IPS-NIHi7 (cell line): ENCODE results near the gene CPLANE2.
"Not testable (repeated sequence)": the region's sequence is repeated elsewhere in the genome, so short reads cannot be mapped to it uniquely, and the experiment has no call there.

Experiments used
- DNase-seq: peaks from one replicate; pipeline ENCODE4 v3.0.0; 2012; ENCODE audit warnings: mixed read lengths; ENCODE audit errors: extremely low spot score

Gene CPLANE2

DNA sequence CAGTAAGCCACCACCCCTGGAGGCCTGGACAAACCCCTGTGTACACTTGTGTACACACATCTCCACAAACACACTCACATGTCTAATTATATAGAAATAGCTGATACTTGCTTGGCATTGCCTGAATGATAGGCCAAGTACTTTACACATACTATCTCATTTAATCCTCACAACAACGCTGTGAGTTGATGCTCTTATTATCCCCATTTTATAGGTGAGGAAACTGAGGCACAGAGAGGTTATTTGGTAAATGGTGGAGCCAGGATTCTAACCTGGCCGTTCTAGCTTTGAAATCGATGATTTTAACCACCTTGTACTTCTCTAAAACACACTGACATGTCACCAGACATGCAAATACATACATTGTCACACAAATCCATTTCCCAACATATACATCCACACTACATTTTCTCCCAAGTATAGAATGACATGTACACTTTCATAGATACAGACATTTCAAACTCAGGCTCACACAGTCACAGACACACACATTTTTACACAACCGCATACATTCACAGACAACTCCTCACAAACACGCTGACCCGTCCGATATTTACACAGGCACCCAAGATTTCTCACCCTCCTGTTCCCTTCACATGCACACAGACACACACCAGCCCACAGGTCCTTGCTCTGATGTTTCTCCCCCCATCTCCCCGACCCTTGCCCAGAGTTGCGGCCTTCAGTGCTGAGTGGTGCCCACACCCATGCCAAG, 27.7 kb downstream of the CPLANE2 start:
- DNase-seq: no peak

DNA sequence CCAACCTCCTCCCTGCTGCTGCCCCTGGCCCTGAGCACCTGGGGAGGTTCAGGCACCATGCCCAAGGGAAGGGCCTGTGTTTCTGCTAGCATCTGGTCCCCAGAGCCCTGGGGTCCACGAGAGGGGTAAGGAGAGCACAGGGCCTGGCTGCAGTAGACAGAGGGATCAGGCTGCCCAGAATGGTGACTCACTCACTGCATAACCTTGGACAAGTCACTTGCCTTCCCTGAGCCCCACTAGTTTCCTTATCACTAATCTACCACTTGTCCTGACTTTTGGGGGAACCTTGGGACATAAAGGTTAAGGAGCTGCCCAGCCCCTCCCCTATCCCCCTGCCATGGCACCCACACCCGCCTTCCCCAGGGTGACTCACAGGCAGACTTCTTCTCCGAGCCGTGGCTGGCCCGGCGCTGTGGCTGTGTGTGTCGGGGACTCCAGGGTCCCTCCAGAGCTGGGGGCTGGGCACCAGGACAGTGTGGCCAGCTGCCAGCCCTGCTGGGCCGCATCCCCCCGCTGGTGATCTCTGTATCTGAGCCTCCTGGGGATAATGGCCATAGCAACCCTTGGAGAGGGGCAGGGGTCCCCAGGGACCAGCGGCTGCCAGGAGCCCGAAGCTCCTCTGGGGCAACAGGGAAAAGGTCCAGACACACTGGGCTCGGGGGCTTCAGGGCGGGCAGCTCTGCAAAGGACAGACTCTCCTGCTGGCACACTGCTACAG, 28.6 kb downstream of the CPLANE2 start:
- DNase-seq: no peak

DNA sequence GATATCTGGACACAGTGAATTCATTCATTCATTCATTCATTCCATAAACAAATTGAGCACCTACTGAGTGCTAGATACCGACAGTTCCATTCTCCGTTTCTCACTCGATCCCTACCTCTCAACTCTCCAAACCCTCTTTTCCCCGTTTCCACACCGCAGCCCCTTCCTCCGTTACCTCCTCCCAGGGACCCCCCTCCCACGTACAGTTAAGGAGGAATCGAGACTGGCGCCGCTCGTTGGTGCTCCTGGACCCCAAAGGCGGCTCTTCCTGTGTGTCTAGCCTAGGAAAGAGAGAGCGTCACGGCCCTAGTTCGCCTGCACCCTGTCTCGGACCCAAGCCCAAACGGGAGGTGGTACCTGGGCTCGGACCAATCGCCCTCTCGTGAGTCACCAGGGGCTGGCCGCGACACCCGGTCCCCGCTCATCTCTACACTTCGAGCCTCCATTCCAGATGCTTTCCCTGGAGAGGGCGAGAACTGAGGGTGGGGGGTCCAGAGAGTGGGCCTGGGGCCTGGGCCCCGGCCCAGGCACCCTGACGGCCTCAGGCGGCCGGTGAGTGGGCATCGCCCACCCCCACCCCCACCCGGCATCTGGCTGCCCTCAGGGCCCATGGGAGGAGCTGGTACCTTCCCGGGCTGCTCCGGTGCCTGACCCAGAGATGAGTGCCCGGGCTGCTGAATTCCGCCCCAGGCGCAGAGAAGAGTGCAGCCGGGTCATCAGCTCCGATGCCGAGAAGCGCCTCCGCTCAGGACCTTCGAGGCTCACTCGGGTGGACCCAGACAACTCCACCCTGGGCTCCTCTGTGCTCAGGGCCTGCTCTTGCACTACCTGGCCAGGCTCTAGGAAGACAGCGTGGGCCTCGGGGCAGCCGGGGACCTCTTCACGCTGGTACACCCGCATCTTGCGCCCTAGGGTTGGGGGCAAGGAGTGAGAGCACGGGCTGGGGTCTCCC, 29.4 kb downstream of the CPLANE2 start:
- no peak for DNase-seq

DNA sequence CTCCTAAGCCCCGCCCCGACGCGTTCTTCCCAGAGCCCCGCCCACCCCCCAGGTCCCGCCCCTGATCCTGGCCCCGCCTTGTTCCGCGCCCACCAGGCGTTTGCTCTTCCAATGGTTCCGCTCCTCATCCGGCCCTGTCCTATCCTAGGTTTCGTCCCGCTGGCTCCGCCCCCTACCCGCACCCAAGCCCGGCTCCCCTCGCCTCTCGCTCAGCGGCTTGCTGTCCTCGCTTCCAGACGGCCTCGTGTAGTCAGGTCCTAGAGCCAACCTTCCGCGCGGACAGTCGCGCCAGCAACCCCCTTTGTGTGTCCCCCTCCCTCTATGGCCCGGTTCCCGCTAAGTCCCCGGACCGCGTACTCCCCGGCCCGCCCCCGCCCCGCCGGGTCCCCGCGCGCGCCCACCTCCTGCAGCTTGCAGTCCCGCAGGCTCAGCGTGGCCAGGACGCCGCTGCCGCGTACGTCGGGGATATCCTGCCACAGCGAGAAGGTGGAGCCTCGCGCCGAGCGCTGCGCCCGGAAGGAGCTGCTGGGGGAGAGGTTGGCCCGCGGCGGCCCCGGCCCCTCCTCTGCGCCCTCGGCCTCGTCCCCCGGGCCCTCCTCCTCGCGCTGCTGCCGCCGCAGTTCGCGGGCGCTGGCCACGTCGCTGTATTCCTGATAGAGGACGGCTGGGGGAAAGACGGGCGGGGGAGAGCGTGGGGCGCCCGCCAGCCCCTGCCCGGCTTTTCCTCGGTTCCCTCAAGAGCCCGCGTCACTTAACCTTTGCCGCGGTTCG, 30.3 kb downstream of the CPLANE2 start:
- DNase-seq: peak; percentile 96

DNA sequence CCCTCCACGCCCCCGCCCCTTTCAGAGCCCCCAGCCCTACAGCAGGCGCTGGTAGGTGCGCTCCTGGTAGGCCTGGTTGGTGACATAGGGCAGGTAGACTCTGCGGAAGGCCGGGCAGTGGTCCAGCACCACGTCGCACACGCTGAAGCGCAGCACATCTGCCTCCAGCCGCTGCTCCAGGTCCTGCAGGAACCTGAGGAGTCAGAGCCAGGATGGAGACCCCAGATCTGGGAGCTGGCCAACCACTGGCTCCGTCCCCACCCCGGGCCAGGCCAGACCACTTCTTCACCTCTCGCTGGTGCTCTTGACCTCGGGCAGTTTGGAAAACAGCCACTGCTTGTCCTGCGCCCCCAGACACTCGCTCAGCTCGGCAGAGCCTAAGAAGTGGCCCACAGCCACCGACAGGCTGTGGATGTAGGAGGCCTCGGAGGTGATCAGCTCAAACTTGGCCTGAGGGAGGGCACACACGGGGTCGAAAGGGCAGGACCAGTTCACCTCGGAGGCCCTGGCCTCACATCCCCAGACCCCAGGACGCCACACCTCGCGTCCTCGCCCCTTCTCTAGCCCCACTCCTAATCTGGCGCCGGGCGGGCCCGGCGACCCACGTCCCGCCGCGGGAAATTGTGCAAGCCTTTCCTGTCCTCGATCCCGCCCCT, 31.0 kb downstream of the CPLANE2 start:
- peak; percentile 46 for DNase-seq

DNA sequence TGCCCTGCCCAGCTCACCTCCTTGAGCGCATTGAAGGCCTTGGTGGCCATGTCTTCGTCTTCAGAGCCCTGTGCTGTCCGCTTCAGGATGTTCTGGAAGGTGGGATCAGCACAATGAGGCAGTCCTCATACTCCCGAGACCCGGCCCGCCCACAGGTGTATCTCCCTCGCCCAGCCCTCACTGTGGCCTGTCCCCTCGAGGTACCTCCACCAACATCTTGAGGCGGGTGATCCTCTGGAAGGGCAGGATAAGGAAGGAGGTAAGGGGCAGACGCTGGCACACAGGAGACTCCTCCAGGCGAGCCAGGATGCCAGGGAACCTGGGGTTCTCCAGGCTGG, 31.7 kb downstream of the CPLANE2 start:
- DNase-seq: no peak

DNA sequence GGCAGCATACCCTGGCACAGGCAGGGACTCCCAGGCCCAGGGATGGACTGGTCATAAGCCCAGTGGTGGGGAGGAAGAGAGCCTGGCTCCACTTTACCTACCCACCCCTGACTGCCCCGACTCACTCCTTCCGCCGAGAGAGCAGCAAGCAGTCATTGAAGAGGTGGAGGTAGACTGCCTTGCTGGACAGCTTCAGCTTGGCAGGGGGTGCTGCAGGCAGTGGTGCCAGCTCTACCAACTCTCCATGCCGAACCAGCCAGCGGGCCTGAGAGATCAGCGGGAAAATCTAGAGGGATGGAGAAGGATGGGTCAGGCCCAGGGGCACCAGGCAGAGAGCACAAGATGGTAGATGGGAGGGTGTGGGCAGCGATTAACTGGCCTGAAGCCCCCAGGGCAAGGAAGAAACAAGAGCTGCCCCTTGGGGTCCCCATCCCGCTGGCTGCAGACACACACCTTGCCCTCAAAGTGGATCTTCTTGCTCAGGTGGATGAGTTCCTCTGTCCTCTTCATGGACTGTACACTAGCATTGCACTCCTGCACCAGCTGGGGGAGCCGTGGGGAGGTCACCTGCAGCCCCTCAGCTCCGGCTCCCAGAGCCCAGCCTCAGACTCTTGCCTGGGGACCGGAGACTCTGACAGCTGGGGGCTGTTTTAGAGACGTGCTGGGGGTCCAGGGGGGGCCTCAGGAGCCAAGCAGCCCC, 32.2 kb downstream of the CPLANE2 start:
- peak; percentile 63 for DNase-seq

DNA sequence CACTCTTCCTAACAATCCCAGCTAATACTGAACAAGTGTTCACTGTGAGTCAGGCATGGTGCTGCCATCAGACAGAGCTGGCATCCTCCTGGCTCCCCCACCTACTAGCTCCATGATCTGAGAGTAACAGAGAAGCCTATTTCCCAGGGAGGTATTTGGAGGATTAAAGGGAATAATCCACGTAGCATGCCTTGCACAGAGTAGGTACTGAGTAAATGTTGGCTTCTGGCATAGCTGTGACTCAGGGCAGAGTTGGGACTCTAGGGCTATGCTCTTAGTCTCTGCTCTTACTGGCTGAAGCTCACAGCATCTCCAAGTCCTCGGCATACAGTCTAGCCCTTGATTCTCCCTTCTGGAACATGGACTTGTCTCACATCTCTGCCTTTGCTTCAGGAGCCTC, 32.8 kb downstream of the CPLANE2 start:
- no peak for DNase-seq

DNA sequence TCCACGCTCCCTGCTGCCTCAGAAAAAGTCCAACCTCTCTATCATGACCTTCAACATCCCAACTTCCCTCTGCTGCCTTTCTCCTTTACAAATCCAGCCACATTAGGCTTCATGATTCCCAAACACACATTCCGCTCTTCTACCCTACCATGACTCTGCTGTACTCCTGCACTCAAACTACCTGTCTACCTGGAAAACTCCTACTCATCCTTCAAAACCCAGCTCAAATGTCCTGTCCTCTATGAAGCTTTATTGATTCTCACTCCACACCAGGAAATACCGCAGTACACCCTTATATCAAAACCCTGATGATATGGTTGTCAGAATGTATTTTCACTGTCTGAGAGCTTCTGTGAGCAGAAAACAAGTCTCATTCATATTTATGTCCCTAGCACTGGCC, 33.4 kb downstream of the CPLANE2 start:
- DNase-seq: no peak

DNA sequence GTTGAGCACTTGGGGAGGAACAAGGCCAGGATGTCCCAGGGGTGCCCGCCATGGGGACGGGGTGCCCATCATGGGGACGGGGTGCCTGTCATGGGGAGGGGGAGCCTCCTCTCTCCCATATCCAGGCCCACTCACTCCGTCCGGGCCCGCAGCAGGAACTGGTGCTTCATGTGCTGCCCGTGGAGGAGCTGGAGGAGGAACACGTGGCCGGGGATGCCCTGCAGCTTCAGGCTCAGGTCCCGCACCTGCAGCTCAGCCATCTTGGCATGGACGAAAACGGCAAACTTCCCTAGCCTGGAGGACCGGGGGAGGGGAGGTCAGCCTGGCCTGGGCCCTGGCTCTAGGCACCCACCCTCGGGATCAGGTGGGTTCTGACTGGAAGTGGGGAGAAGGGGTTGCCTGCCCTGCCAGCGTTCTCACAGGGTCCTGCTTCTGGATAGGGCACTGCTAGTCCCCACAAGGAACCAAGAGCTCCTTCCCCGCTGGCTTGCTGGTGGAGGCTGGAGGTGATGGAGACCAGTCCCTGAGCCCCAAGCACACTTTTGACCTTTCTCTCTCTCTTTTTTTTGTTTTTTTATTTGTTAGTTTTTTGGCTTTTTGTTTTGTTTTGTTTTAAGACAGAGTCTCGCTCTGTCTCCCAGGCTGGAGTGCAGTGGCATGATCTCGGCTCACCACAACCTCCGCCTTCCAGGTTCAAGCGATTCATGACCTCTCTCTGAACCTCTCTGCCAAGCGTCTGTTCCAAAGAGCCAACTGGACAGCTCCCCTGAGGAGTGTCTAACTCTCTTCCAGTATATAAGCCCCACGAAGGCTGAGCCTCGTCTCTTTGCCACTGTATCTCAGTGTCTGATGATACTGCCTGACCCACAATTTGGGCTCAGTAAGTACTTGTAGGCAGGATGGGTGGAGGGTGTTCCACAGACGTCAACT, 34.4 kb downstream of the CPLANE2 start:
- DNase-seq: no peak

DNA sequence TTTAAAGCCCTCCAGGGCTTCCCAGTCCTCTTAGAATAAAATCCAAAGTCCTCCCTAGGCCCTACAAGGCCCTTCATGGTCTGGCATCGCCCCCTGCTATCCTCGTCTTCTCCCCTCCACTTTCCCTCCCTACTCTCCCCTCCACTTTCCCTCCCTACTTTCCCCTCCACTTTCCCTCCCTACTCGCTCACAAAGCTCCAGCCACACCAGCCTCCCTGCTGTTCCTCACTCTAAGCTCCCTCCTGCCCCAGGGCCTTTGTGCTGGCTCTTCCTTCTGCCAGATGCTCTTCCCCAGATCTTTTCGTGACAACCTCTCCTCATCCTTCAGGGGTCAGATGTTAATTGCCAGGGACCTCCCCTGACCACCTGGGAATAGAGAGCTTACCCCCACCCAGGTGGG, 37.3 kb downstream of the CPLANE2 start:
- no peak for DNase-seq

DNA sequence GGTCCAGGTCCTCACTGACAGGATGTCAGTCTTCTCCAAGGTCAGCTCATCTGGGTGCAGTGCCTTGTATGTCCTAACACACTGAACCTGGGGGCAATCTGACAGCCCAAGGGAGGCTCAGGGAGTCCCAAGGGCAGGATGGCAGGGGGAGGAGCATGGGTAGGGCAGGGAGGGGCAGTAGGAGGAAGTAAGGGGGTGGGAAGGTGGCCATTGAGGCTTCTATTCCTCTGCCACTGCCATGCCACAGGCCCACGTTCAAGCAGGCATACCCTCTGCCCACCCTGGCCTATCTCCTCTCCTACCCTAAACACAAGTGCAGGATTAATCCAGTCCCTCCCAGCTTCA, 37.9 kb downstream of the CPLANE2 start:
- no peak for DNase-seq

DNA sequence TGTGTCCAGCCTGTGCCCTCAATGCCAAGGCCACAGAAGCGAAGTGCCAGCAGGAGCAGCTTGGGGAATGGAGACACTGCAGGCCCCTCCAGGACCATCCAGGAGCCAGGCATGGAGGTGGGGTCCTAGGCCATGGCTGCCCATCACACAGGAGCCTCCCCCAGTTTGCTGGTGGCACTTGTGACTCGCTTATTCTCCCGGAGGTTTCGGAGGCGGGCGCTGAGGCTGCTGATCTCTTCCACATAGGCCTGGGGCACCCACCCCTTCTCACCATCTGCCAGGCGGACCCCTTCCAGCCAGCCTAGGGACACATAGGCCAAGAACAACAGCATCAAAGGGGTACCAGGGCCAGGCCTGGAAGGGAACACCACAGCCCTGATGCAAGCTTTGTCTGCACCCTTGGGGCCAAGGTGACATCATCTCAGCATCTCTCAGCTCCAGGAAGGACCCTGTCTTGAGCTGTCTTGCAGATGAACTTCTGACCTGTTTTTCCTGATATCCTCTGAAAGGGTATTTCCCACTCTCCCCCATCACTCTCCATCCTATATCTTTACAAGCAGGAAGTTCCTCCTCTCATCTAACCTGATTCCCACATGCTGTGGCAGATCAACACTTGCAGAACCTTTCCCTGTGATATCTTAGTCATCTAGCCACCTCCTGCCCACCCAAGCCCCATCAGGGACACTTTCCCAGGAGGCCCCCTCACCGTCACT, 38.4 kb downstream of the CPLANE2 start:
- no peak for DNase-seq

DNA sequence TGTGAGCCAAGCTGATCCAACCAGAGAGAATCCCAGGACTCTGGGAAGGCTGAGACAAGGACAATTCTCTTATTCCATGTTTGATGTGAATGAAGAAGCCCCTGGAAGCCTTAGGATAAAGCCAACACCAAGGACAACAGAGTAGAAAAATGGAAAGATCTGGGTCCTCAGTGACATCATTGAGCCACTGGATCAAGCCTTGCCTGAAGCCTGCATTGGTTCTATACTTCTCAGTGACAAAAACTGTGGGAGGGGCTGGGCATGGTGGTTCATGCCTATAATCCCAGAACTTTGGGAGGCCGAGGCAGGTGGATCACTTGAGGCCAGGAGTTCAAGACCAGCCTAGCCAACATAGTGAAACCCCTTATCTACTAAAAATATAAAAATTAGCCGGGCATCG, 40.1 kb downstream of the CPLANE2 start:
- no peak for DNase-seq

DNA sequence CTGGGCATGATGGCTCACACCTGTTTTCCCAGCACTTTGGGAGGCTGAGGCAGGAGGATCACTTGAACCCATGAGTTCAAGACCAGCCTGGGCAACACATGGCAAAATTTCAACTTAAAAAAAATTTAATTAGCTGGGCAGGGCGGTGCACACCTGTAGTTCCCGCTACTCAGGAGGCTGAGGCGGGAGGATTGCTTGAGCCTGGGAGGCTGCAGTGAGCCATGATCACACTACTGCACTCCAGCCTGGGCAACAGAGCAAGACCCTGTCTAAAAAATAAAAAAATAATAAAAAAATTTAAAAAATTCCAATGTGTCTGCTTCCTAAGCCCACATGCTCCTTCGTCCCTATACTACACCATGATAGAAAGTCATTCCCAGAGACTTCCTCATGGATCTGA, 40.8 kb downstream of the CPLANE2 start:
- DNase-seq: not testable (repeated sequence)

DNA sequence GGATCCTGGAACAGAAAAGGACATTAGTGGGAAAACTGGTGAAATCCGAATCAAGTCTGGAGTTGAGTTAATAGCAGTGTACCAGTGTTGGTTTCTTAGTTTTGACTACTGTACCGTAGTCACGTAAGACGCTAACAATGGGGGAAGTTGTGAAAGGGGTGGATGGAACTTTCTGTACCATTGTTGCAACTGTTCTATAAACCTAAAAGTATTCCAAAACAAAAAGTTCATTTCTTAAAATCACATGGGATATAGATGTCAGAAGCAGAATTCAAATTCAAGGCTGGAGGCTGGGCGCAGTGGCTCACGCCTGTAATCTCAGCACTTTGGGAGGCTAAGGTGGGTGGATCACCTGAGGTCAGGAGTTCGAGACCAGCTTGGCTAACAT, 41.5 kb downstream of the CPLANE2 start:
- DNase-seq: no peak

DNA sequence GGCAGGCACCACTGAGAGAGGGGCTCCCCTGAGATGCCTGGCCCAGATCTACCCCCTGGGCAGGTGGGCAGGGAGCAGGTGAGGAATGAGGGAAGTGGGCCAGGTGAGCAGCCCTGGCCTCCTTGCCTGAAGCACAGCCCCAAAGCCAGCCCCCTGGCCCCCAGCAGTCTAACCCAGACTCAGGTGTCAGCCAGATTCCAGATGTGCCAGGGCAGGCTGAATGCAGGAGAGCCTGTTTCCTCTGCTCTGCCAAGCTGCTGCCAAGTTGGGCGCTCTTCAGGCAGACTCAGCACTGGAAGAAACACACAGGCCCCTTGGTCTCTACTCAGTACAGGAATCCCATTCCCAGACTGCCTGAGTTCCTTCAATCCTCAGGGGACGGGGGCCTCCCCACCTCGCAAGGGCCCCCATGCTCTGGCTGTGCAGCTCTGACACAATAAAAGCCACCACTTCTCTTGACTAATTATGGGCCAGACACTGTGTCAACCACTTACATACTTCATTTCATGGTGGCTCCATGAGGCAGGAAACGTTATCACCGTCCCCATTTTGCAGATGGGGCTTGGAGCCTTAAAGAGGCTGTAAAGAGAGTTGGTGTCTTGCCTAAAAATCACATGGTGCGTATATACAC, 45.0 kb downstream of the CPLANE2 start:
- DNase-seq: no peak

DNA sequence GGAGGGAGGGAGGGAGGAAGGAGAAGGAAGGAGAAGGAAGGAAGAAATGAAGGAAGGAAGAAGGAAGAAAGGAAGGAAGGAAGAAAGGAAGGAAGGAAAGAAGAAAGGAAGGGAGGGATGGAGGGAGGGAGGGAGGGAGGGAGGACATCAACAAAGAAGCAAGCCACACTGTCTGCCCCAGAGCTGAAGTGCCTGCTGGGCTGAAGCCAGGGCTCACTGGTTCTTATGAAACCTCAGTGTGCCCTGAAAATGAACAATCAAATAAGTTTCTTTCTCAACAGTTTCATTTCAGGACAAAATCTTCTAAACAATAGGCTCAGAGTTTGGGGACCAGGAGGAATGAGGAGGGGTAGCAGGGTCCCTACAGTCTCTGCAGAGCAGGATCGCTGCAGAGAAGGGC, 45.7 kb downstream of the CPLANE2 start:
- DNase-seq: no peak
